Measurements from ENCODE around the gene ASB5.
"Not testable (repeated sequence)": the region's sequence is repeated elsewhere in the genome, so short reads cannot be mapped to it uniquely, and the experiment has no call there.

ASB5 gene

GRCh38 chr4:176268963-176269362 is at the start of gene ASB5:
TSS of gene ASB5 (minus strand) at chr4:176269222. CDS start at chr4:176269108, 114 bp downstream.
- no peak for DNase-seq (ENCODE audit: low spot score)

- DNase-seq (ENCODE audit: low spot score), result no peak
Measured at GRCh38 chr4:176313596-176314336, 44.7 kb upstream of the ASB5 start.

GRCh38 chr4:176309772-176310171 is 40.8 kb upstream of the ASB5 start:
- DNase-seq (ENCODE audit: low spot score), result no peak

- DNase-seq (ENCODE audit: low spot score), result no peak
Measured at GRCh38 chr4:176309046-176309445, 40.0 kb upstream of the ASB5 start.

- no peak for DNase-seq (ENCODE audit: low spot score)
Measured at GRCh38 chr4:176308441-176308840, 39.4 kb upstream of the ASB5 start.

- no peak for DNase-seq (ENCODE audit: low spot score)
Measured at GRCh38 chr4:176307666-176307930, 38.6 kb upstream of the ASB5 start.

- no peak for DNase-seq (ENCODE audit: low spot score)
Measured at GRCh38 chr4:176306837-176307665, 38.0 kb upstream of the ASB5 start.

- DNase-seq (ENCODE audit: low spot score), result no peak
Measured at GRCh38 chr4:176303938-176304337, 34.9 kb upstream of the ASB5 start.

GRCh38 chr4:176302283-176303275 is 33.6 kb upstream of the ASB5 start:
- DNase-seq (ENCODE audit: low spot score), result no peak

- DNase-seq (ENCODE audit: low spot score), result no peak
Measured at GRCh38 chr4:176300565-176300964, 31.5 kb upstream of the ASB5 start.

- DNase-seq (ENCODE audit: low spot score), result no peak
Measured at GRCh38 chr4:176300036-176300435, 31.0 kb upstream of the ASB5 start.

- no peak for DNase-seq (ENCODE audit: low spot score)
Measured at GRCh38 chr4:176298664-176299063, 29.6 kb upstream of the ASB5 start.

- DNase-seq (ENCODE audit: low spot score), result not testable (repeated sequence)
Measured at GRCh38 chr4:176295907-176296306, 26.9 kb upstream of the ASB5 start.

- no peak for DNase-seq (ENCODE audit: low spot score)
Measured at GRCh38 chr4:176293660-176294059, 24.6 kb upstream of the ASB5 start.

- DNase-seq (ENCODE audit: low spot score), result no peak
Measured at GRCh38 chr4:176292920-176293319, 23.9 kb upstream of the ASB5 start.

- no peak for DNase-seq (ENCODE audit: low spot score)
Measured at GRCh38 chr4:176291748-176292147, 22.7 kb upstream of the ASB5 start.

- DNase-seq (ENCODE audit: low spot score), result no peak
Measured at GRCh38 chr4:176290520-176290919, 21.5 kb upstream of the ASB5 start.

GRCh38 chr4:176289561-176289960 is 20.5 kb upstream of the ASB5 start:
- no peak for DNase-seq (ENCODE audit: low spot score)

GRCh38 chr4:176288020-176288419 is 19.0 kb upstream of the ASB5 start:
- DNase-seq (ENCODE audit: low spot score), result no peak

GRCh38 chr4:176287546-176287945 is 18.5 kb upstream of the ASB5 start:
- no peak for DNase-seq (ENCODE audit: low spot score)

- no peak for DNase-seq (ENCODE audit: low spot score)
Measured at GRCh38 chr4:176286728-176287127, 17.7 kb upstream of the ASB5 start.

- not testable (repeated sequence) for DNase-seq (ENCODE audit: low spot score)
Measured at GRCh38 chr4:176279560-176279959, 10.5 kb upstream of the ASB5 start.
